ENCODE data around the gene EMILIN3.

Gene EMILIN3

DNA sequence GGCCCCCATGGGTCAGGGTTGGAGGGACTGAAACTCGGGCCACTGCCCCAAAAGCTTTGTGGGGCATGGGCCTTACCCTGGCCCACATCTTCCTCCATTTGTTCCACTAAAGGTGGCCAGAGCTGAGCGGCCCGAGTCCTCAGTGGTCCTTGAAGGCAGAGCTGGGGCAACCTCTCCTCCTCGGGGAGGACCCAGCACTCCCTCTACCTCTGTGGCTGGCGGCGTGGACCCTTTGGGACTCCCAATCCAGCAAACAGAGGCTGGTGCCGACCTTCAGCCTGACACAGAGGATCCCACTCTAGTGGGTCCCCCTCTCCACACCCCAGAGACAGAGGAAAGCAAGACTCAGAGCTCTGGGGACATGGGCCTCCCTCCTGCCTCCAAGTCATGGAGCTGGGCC is 16.7 kb downstream of the EMILIN3 start:
- DNase-seq (ENCODE audit: low read depth), result no peak
- H3K4me3 ChIP-seq (ENCODE audit: low read depth, low read length), result no peak overlapping the region
- TF ChIP-seq MYC (IDR thresholded peaks at IDR 0.05; ENCODE audit: low read depth, low read length) (no peak), POLR2A (IDR thresholded peaks at IDR 0.05; ENCODE audit: extremely low read depth, insufficient read length) (no peak)
- TF ChIP-seq, protein P1, sequence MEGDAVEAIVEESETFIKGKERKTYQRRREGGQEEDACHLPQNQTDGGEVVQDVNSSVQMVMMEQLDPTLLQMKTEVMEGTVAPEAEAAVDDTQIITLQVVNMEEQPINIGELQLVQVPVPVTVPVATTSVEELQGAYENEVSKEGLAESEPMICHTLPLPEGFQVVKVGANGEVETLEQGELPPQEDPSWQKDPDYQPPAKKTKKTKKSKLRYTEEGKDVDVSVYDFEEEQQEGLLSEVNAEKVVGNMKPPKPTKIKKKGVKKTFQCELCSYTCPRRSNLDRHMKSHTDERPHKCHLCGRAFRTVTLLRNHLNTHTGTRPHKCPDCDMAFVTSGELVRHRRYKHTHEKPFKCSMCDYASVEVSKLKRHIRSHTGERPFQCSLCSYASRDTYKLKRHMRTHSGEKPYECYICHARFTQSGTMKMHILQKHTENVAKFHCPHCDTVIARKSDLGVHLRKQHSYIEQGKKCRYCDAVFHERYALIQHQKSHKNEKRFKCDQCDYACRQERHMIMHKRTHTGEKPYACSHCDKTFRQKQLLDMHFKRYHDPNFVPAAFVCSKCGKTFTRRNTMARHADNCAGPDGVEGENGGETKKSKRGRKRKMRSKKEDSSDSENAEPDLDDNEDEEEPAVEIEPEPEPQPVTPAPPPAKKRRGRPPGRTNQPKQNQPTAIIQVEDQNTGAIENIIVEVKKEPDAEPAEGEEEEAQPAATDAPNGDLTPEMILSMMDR (IDR thresholded peaks at IDR 0.05; ENCODE audit: low read depth, low read length), result no peak
- TF ChIP-seq, protein P2, sequence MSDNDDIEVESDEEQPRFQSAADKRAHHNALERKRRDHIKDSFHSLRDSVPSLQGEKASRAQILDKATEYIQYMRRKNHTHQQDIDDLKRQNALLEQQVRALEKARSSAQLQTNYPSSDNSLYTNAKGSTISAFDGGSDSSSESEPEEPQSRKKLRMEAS (IDR thresholded peaks at IDR 0.05; ENCODE audit: low read depth, low read length), result no peak

DNA sequence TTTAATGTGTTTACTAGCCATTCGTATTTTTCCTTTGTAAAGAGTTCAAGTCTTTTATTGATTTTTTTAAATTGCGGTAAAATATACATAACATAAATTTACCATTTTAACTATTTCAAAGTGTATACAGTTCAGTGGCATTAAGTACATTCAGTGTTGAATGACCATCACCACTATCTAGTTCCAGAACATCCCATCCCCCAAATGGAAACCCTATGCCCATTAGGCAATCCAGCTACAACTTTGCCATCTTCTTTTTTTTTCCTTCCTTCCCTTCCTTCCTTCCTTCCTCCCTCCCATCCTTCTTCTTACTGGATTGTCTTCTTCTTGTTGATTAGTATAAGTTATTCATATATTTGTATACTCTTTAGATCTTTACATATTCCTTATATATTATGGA is 17.4 kb downstream of the EMILIN3 start:
- TF ChIP-seq, protein P1 (IDR thresholded peaks at IDR 0.05; ENCODE audit: low read depth, low read length), result no peak
- TF ChIP-seq MYC (IDR thresholded peaks at IDR 0.05; ENCODE audit: low read depth, low read length), result no peak
- DNase-seq (ENCODE audit: low read depth), result no peak
- no peak overlapping the region for H3K4me3 ChIP-seq (ENCODE audit: low read depth, low read length)

DNA sequence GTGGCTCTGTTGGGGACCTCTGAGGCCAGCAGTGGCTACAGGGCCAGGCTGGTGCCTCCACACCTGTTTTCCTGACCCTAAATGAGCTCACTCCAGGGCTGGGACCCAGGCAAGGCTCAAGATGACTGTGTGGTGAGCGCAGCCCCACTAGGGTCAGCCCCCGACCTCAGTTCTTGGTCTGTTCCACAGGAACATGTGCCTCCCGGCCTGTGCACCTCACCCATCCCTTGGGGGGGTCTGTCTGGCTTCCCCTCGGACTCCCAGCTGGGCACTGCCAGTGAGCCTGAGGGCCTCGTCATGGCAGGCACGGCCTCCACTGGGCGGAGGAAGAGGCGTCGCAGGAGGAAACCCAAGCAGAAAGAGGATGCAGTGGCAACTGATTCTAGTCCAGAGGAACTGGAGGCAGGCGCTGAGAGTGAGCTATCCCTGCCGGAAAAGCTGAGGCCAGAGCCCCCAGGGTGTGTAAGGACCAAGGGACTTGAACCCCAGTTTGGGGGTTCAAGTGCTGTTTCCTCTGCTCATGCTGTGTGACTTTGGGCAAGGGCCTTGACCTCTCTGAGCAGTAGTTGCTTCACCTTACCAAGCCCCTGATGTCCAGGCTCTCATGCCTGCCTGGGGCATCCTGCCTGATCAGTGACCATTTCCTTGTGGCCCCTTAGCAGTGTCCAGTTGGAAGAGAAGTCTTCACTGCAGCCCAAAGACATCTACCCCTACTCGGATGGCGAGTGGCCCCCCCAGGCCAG is 18.0 kb downstream of the EMILIN3 start:
- no peak for DNase-seq (ENCODE audit: low read depth)
- TF ChIP-seq POLR2A (IDR thresholded peaks at IDR 0.05; ENCODE audit: extremely low read depth, insufficient read length) (no peak), MYC (IDR thresholded peaks at IDR 0.05; ENCODE audit: low read depth, low read length) (no peak)
- TF ChIP-seq, protein P1 (IDR thresholded peaks at IDR 0.05; ENCODE audit: low read depth, low read length), result no peak
- TF ChIP-seq, protein P2 (IDR thresholded peaks at IDR 0.05; ENCODE audit: low read depth, low read length), result no peak
- H3K4me3 ChIP-seq (ENCODE audit: low read depth, low read length), result no peak overlapping the region

DNA sequence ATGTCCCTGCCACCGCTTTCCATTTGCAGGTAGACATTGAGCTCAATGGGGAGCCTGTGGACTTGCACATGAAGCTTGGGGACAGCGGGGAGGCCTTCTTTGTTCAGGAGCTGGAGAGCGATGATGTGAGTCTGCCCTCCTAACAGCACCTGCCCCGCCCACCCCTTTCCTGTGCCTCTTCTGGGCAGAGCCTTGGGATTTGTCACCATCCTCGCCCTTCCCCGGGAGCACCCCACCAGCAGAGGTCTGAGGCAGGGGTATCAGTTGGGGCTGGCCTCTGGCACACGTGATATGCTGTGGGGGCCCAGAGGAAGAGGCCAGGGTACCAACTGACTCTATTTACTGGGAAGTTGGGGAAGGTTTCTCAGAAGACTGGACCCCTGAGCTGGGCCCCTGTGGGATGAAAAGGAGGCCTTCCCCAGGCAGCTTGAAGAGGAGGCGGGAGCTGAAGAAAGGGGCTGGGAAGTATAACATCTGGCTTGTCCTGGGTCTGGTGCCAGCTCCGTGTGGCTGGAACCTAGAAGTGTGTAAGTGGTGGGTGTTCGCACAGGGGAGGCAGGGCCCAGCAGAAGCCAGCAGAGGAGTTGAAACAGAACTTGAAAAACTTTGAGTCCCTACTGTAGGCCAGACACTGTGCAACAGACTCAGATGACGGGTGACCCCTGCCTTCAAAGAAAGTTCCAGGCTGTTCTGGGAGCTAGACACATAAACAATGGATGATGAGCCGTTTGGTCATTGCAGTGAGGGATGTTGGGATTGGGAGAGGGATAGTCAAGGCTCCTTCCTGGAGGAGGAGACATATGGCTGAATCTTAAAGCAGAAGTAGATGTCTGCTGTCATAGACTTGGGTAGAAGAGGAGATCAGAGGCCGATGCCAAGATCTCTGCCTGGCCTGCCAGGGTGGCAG is 18.8 kb downstream of the EMILIN3 start:
- H3K4me3 ChIP-seq (ENCODE audit: low read depth, low read length), result no peak overlapping the region
- DNase-seq (ENCODE audit: low read depth), result no peak
- TF ChIP-seq, protein P2 (IDR thresholded peaks at IDR 0.05; ENCODE audit: low read depth, low read length), result no peak
- TF ChIP-seq, protein P1 (IDR thresholded peaks at IDR 0.05; ENCODE audit: low read depth, low read length), result no peak
- TF ChIP-seq POLR2A (IDR thresholded peaks at IDR 0.05; ENCODE audit: extremely low read depth, insufficient read length), result no peak
- TF ChIP-seq MYC (IDR thresholded peaks at IDR 0.05; ENCODE audit: low read depth, low read length), result no peak

DNA sequence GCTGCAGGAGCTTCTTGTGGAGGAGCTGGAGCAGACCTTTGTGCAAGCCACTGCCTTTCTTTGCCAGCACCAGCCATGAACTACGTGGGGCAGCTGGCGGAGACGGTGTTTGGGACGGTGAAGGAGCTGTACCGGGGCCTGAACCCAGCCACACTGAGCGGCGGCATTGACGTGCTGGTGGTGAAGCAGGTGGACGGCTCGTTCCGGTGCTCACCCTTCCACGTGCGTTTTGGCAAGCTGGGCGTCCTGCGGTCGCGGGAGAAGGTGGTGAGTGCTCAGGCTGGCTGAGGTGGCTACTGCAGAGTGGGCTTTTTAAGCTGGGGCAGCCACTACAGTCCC is 20.9 kb downstream of the EMILIN3 start:
- no peak overlapping the region for H3K4me3 ChIP-seq (ENCODE audit: low read depth, low read length)
- DNase-seq (ENCODE audit: low read depth), result no peak
- TF ChIP-seq POLR2A (IDR thresholded peaks at IDR 0.05; ENCODE audit: extremely low read depth, insufficient read length) (no peak), MYC (IDR thresholded peaks at IDR 0.05; ENCODE audit: low read depth, low read length) (no peak)
- TF ChIP-seq, protein P1 (IDR thresholded peaks at IDR 0.05; ENCODE audit: low read depth, low read length), result no peak
- TF ChIP-seq, protein P2 (IDR thresholded peaks at IDR 0.05; ENCODE audit: low read depth, low read length), result no peak
